ENCODE results near the gene EIF4ENIF1.

The EIF4ENIF1 gene

DNA sequence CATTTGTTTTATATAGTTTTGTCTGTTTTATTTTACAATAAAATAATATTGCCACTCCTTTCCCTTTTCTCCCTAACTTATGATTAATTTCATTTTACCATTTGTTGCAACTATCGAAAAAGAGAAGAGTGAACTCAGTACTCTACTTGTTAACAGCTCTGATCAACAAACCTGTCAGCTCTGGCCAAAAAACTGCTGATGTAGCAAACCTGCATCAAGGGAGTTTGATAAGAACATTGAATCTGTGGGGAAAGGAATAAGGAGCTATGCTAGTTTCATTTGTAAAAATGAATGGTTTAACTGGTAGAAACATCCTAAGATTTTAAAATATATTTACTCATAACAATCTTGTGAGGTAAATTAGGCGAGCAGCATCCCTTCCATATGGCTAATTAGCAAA lies 42.9 kb downstream of the EIF4ENIF1 start:
- no peaks in the 10 kb centered on the region for H3K27me3 ChIP-seq (ENCODE audit: control insufficient read depth, insufficient read depth, low read length, poor library complexity, severe bottlenecking)
- 89 to 97% methylated on average over 1 to 2 of the region's 2 CpGs for WGBS, 2 experiments
- no peaks in the 10 kb centered on the region for H3K4me1 ChIP-seq (ENCODE audit: control insufficient read depth, insufficient read depth, low read length)
- no peaks in the 10 kb centered on the region for H3K9me3 ChIP-seq (ENCODE audit: control insufficient read depth, low read length)
- H3K36me3 ChIP-seq (ENCODE audit: control insufficient read depth, insufficient read depth, low read length) = peaks cover 32% of the 10 kb centered on the region
- H3K4me3 ChIP-seq (ENCODE audit: insufficient read depth, low read depth, low read length) = no peak overlapping the region
- H3K27ac ChIP-seq (ENCODE audit: insufficient read depth, low read depth, low read length, poor library complexity, severe bottlenecking) = no peak overlapping the region

DNA sequence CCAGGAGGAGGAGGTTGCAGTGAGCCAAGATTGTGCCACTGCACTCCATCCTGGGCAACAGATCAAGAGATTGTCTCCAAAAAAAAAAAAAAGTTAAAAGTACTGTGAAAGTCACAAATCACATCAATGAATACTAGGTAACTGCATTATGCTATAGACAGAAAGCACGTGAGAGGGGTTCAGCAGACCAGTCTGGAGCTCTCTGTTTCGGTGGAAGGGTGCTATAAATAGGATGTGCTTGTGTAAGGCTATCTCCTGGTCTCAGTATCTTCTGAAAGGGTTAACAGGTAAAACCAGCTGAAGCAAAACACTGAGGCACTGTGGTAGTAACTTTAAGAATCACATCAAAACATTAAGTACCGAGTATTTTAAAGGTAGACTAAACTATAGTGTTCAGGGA lies 43.4 kb downstream of the EIF4ENIF1 start:
- Histone ChIP-seq H3K4me1 (ENCODE audit: control insufficient read depth, insufficient read depth, low read length) (no peaks in the 10 kb centered on the region), H3K36me3 (ENCODE audit: control insufficient read depth, insufficient read depth, low read length) (peaks cover 38% of the 10 kb centered on the region), H3K4me3 (ENCODE audit: insufficient read depth, low read depth, low read length) (no peak overlapping the region), H3K27ac (ENCODE audit: insufficient read depth, low read depth, low read length, poor library complexity, severe bottlenecking) (no peak overlapping the region), H3K9me3 (ENCODE audit: control insufficient read depth, low read length) (no peaks in the 10 kb centered on the region), H3K27me3 (ENCODE audit: control insufficient read depth, insufficient read depth, low read length, poor library complexity, severe bottlenecking) (no peaks in the 10 kb centered on the region)
- WGBS, 2 experiments = 70 to 85% methylated on average over 3 of the region's 3 CpGs

DNA sequence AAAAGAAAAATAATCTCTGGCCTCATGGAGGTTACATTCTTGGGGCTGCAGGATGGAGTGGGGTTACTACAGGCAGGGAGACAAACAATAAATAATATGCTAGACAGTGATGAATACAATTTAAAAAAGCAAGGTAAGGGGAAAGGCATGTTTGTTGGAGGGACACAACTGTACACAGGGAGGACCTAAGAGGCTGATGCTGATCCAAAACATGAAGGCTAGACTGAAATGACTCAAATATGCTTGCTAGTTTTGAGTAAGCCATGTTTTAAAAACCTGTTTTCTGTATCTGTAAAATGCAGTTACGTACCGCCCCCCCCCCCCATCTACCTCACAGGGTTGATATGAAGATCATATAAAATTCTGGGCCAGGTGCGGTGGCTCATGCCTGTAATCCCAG lies 44.0 kb downstream of the EIF4ENIF1 start:
- Histone ChIP-seq H3K27me3 (ENCODE audit: control insufficient read depth, insufficient read depth, low read length, poor library complexity, severe bottlenecking) (no peaks in the 10 kb centered on the region), H3K4me3 (ENCODE audit: insufficient read depth, low read depth, low read length) (no peak overlapping the region), H3K27ac (ENCODE audit: insufficient read depth, low read depth, low read length, poor library complexity, severe bottlenecking) (no peak overlapping the region), H3K9me3 (ENCODE audit: control insufficient read depth, low read length) (no peaks in the 10 kb centered on the region), H3K36me3 (ENCODE audit: control insufficient read depth, insufficient read depth, low read length) (peaks cover 39% of the 10 kb centered on the region), H3K4me1 (ENCODE audit: control insufficient read depth, insufficient read depth, low read length) (no peaks in the 10 kb centered on the region)
- WGBS, 2 experiments = 89 to 100% methylated on average over 1 to 3 of the region's 3 CpGs

DNA sequence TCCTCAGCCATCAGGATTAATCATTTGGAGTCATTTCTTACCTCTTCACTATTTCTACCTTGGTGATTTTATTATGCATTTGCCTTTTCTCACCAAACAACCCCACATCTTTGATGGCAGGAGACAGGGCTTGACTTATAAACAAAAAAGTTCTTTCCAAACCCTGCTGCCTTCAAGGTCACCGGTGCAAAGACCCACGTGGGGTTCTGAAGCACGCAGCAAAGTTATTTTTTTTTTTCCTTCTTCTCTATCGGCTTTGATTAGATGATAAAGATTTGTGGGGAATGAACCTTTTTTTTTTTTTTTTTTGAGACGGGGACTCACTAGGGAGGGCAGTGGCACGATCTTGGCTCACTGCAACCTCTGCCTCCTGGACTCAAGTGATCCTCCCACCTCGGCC lies 46.1 kb downstream of the EIF4ENIF1 start:
- Histone ChIP-seq H3K4me3 (ENCODE audit: insufficient read depth, low read depth, low read length) (no peak overlapping the region), H3K27ac (ENCODE audit: insufficient read depth, low read depth, low read length, poor library complexity, severe bottlenecking) (no peak overlapping the region), H3K9me3 (ENCODE audit: control insufficient read depth, low read length) (no peaks in the 10 kb centered on the region), H3K36me3 (ENCODE audit: control insufficient read depth, insufficient read depth, low read length) (peaks cover 53% of the 10 kb centered on the region), H3K4me1 (ENCODE audit: control insufficient read depth, insufficient read depth, low read length) (no peaks in the 10 kb centered on the region), H3K27me3 (ENCODE audit: control insufficient read depth, insufficient read depth, low read length, poor library complexity, severe bottlenecking) (no peaks in the 10 kb centered on the region)
- WGBS, 2 experiments = 94% methylated on average over 5 to 7 of the region's 7 CpGs

DNA sequence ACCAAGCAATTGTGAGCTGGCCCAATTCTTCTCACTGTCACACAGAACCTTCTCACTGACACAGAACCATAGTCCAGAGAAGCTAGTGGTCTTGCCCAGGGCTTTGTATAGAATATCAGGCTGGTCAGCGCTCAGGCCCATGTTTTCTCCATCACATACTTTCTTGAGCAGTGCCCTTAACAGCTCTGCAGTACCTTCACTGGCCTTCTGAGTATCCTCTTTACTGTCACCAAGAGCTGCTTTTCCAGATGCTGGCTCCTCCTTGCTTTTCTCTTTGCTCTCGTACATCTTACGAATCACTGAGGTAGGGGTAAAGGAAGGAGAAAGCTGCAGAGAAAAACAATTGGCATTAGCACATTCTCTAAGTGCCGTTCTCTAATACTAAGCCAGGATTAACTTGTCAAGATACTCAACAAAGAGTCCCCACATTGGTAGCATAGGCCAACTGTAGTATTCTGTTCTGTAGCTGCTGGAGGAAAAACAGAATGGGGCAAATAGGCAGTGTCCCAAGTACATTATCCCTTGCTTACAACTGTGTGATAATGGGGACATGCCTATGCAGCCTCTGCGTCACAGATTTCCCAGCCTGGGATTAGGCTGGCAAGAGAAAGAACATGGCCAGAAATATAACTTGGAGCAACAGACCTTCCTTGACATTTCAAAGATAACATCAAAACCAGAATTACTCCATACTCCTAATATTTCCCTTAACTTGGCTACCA lies 46.7 kb downstream of the EIF4ENIF1 start:
- peaks cover 57% of the 10 kb centered on the region for H3K36me3 ChIP-seq (ENCODE audit: control insufficient read depth, insufficient read depth, low read length)
- H3K27ac ChIP-seq (ENCODE audit: insufficient read depth, low read depth, low read length, poor library complexity, severe bottlenecking) = no peak overlapping the region
- H3K27me3 ChIP-seq (ENCODE audit: control insufficient read depth, insufficient read depth, low read length, poor library complexity, severe bottlenecking) = no peaks in the 10 kb centered on the region
- H3K4me3 ChIP-seq (ENCODE audit: insufficient read depth, low read depth, low read length) = no peak overlapping the region
- H3K4me1 ChIP-seq (ENCODE audit: control insufficient read depth, insufficient read depth, low read length) = no peaks in the 10 kb centered on the region
- no peaks in the 10 kb centered on the region for H3K9me3 ChIP-seq (ENCODE audit: control insufficient read depth, low read length)
- 74 to 78% methylated on average over 5 of the region's 5 CpGs for WGBS, 2 experiments

DNA sequence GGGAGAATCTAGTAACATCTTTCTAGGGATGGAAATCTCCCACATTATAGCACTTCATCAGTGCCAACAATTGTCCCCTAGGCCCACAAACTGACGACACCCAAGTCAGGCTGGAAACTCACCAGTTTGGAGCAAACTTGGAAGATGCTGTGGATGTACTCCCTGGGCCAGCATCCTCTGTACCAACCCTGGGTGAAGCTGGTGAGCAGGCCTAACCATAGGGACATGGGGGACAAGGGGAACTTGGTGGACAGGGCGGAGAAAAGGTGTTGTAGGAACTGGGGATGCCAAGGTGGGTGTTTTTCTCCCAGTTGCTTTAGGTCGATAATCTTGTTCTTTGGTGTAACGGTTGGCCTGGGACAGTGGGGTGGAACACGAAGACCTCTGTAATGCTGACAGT lies 48.0 kb downstream of the EIF4ENIF1 start:
- 96 to 98% methylated on average over 5 of the region's 5 CpGs for WGBS, 2 experiments
- peaks cover 54% of the 10 kb centered on the region for H3K36me3 ChIP-seq (ENCODE audit: control insufficient read depth, insufficient read depth, low read length)

DNA sequence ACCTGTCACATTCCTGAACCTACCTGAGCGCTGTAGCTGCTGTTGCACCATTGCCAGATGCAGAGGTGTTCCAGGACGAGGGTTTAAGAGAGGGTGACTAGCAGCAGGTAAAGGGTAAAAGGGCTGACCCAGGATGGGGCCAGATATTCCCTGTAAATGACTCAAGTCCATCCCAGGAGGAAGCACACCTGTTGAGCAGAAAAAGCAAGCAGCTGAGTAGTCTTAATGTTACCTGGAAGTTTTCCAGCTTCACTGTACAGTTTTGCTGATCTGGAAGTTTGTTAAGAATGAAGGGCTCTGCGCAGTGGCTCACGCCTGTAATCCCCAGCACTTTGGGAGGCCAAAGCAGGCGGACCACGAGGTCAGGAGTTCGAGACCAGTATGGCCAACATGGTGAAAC lies 49.0 kb downstream of the EIF4ENIF1 start:
- Histone ChIP-seq H3K4me3 (ENCODE audit: insufficient read depth, low read depth, low read length) (no peak overlapping the region), H3K4me1 (ENCODE audit: control insufficient read depth, insufficient read depth, low read length) (no peaks in the 10 kb centered on the region), H3K36me3 (ENCODE audit: control insufficient read depth, insufficient read depth, low read length) (peaks cover 62% of the 10 kb centered on the region), H3K27me3 (ENCODE audit: control insufficient read depth, insufficient read depth, low read length, poor library complexity, severe bottlenecking) (no peaks in the 10 kb centered on the region), H3K9me3 (ENCODE audit: control insufficient read depth, low read length) (no peaks in the 10 kb centered on the region), H3K27ac (ENCODE audit: insufficient read depth, low read depth, low read length, poor library complexity, severe bottlenecking) (no peak overlapping the region)
- WGBS, 2 experiments = 94 to 96% methylated on average over 7 of the region's 7 CpGs

More for the DNA sequence above, 48.0 kb downstream of the EIF4ENIF1 start:
- H3K27ac ChIP-seq (ENCODE audit: insufficient read depth, low read depth, low read length, poor library complexity, severe bottlenecking) = no peak overlapping the region
- no peaks in the 10 kb centered on the region for H3K9me3 ChIP-seq (ENCODE audit: control insufficient read depth, low read length)
- H3K4me3 ChIP-seq (ENCODE audit: insufficient read depth, low read depth, low read length) = no peak overlapping the region
- no peaks in the 10 kb centered on the region for H3K27me3 ChIP-seq (ENCODE audit: control insufficient read depth, insufficient read depth, low read length, poor library complexity, severe bottlenecking)
- H3K4me1 ChIP-seq (ENCODE audit: control insufficient read depth, insufficient read depth, low read length) = no peaks in the 10 kb centered on the region

DNA sequence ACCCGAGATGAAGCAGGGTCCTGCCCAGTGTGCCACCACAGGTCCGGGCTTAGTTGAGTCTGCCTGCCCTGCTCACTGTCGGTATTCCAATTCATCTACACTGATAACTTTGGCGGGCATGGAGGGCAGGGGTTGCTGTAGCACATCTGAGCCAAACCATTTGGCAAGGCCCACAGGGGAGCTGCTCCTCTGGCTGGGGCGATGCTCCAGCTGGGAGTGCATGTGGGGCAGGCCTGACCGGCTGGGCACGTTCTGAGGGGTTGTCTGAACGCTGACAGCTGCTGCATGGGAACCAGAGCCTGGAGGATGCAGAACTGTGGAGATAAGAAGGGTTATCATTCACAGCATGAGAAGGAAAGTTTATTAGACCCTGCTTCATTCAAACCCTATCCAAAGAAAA lies 49.8 kb downstream of the EIF4ENIF1 start:
- Histone ChIP-seq H3K27me3 (ENCODE audit: control insufficient read depth, insufficient read depth, low read length, poor library complexity, severe bottlenecking) (no peaks in the 10 kb centered on the region), H3K27ac (ENCODE audit: insufficient read depth, low read depth, low read length, poor library complexity, severe bottlenecking) (no peak overlapping the region), H3K9me3 (ENCODE audit: control insufficient read depth, low read length) (no peaks in the 10 kb centered on the region), H3K36me3 (ENCODE audit: control insufficient read depth, insufficient read depth, low read length) (peaks cover 65% of the 10 kb centered on the region), H3K4me1 (ENCODE audit: control insufficient read depth, insufficient read depth, low read length) (no peaks in the 10 kb centered on the region), H3K4me3 (ENCODE audit: insufficient read depth, low read depth, low read length) (no peak overlapping the region)
- WGBS, 2 experiments = 94 to 95% methylated on average over 8 of the region's 8 CpGs

DNA sequence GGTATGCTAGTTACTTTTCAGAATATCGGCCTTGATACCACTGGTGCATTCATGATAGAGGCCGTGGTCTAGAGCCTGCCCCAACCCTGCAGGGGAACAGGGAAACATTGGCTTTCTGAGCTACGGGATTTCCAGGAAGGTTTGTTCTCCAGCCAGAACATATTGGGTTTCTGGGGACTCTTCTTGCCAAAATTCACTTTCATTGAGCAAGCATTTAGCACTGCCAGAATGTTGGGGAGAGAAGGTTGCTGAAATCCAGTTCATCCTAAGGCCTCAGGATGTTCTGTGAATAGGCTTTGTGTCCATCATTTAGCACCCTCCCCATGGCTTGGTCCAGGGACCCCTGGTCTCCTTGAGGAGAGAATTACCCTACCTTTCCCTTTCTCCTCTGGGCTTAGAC lies 53.5 kb downstream of the EIF4ENIF1 start:
- no peaks in the 10 kb centered on the region for H3K9me3 ChIP-seq (ENCODE audit: control insufficient read depth, low read length)
- H3K27ac ChIP-seq (ENCODE audit: insufficient read depth, low read depth, low read length, poor library complexity, severe bottlenecking) = no peak overlapping the region
- 95 to 96% methylated on average over 3 of the region's 3 CpGs for WGBS, 2 experiments
- H3K36me3 ChIP-seq (ENCODE audit: control insufficient read depth, insufficient read depth, low read length) = peaks cover 59% of the 10 kb centered on the region
- H3K4me3 ChIP-seq (ENCODE audit: insufficient read depth, low read depth, low read length) = no peak overlapping the region
- no peaks in the 10 kb centered on the region for H3K4me1 ChIP-seq (ENCODE audit: control insufficient read depth, insufficient read depth, low read length)
- H3K27me3 ChIP-seq (ENCODE audit: control insufficient read depth, insufficient read depth, low read length, poor library complexity, severe bottlenecking) = no peaks in the 10 kb centered on the region

DNA sequence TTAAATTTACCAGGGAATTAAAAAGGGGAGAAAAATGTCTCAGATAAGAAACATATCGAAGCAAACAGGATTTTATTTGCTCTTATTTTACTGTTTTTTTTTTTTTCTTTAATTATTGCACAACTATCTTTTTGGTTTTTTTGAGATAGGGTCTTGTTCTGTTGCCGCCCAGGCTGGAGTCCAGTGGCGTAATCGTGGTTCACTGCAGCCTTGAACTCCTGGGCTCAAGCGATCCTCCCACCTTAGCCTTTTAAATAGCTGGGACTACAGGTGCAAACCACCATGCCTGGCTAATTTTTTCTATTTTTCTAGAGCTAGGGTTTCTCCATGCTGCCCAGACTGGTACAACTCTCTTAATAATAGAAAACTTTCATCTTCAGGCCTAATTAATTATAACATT lies 57.7 kb downstream of the EIF4ENIF1 start:
- Histone ChIP-seq H3K27me3 (ENCODE audit: control insufficient read depth, insufficient read depth, low read length, poor library complexity, severe bottlenecking) (no peaks in the 10 kb centered on the region), H3K9me3 (ENCODE audit: control insufficient read depth, low read length) (no peaks in the 10 kb centered on the region), H3K36me3 (ENCODE audit: control insufficient read depth, insufficient read depth, low read length) (peaks cover 47% of the 10 kb centered on the region), H3K4me1 (ENCODE audit: control insufficient read depth, insufficient read depth, low read length) (no peaks in the 10 kb centered on the region), H3K27ac (ENCODE audit: insufficient read depth, low read depth, low read length, poor library complexity, severe bottlenecking) (no peak overlapping the region), H3K4me3 (ENCODE audit: insufficient read depth, low read depth, low read length) (no peak overlapping the region)
- WGBS, 2 experiments = 91 to 94% methylated on average over 4 to 5 of the region's 5 CpGs
